Chondrocyte (in vitro differentiated cells): Measurements from ENCODE around the gene PRRX2. TPM values are rescaled to one million over a fixed set of nuclear protein-coding genes. Genes with fewer than 3 reads are reported as not detected.
A peak's percentile ranks its signal among the peaks of the same experiment; 100 is the strongest.

Experiments used
- DNase-seq: peaks from one replicate; pipeline ENCODE4 v3.0.0; 2021; ENCODE audit warnings: mixed read lengths, low spot score
- H3K27ac Mint-ChIP-seq: one replicate; pipeline ENCODE4 v1.8.0; 2021; ENCODE audit warnings: mild to moderate bottlenecking, moderate library complexity, mixed read lengths; ENCODE audit not compliant: unreplicated experiment
- H3K27me3 Mint-ChIP-seq: 2 replicates; pipeline ENCODE4 v1.8.0; 2021; ENCODE audit warnings: low read depth, mixed read lengths
- H3K36me3 Mint-ChIP-seq: 2 replicates; pipeline ENCODE4 v1.8.0; 2021; ENCODE audit warnings: low read depth, mixed read lengths
- H3K4me1 Mint-ChIP-seq: 2 replicates; pipeline ENCODE4 v1.8.0; 2021; ENCODE audit warnings: low read depth, mild to moderate bottlenecking, mixed read lengths
- H3K4me3 Mint-ChIP-seq: one replicate; pipeline ENCODE4 v1.8.0; 2021; ENCODE audit warnings: mild to moderate bottlenecking, moderate library complexity, mixed read lengths; ENCODE audit not compliant: unreplicated experiment
- H3K9me3 Mint-ChIP-seq: 2 replicates; pipeline ENCODE4 v1.8.0; 2021; ENCODE audit warnings: low read depth, mixed read lengths
- total RNA-seq: library from RNA; stranded (reverse); gene quantifications from 3 replicates; pipeline ENCODE4 v1.2.1, GENCODE V29; 2021
- TF ChIP-seq, protein P1 (sequence below): fragments of 200-600 bp; sonication (generic); IDR thresholded peaks from 2 replicates; pipeline ENCODE4 v1.5.0; 2021; ENCODE audit warnings: antibody characterized with exemption, mild to moderate bottlenecking, moderate library complexity

Gene PRRX2
- total RNA-seq, 1 donor from 2014 or later, result 5.7 TPM

- Mint-ChIP-seq H3K27ac (no peak overlapping the region), H3K9me3 (no peaks in the 10 kb centered on the region), H3K4me3 (no peak overlapping the region), H3K36me3 (no peaks in the 10 kb centered on the region), H3K27me3 (peaks cover 25% of the 10 kb centered on the region), H3K4me1 (peaks cover 5% of the 10 kb centered on the region)
- no peak for DNase-seq
- TF ChIP-seq, protein P1, sequence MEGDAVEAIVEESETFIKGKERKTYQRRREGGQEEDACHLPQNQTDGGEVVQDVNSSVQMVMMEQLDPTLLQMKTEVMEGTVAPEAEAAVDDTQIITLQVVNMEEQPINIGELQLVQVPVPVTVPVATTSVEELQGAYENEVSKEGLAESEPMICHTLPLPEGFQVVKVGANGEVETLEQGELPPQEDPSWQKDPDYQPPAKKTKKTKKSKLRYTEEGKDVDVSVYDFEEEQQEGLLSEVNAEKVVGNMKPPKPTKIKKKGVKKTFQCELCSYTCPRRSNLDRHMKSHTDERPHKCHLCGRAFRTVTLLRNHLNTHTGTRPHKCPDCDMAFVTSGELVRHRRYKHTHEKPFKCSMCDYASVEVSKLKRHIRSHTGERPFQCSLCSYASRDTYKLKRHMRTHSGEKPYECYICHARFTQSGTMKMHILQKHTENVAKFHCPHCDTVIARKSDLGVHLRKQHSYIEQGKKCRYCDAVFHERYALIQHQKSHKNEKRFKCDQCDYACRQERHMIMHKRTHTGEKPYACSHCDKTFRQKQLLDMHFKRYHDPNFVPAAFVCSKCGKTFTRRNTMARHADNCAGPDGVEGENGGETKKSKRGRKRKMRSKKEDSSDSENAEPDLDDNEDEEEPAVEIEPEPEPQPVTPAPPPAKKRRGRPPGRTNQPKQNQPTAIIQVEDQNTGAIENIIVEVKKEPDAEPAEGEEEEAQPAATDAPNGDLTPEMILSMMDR, result no peak
Measured at GRCh38 chr9:129732946-129733631, 67.6 kb downstream of the PRRX2 start.

GRCh38 chr9:129733632-129733953 lies 68.1 kb downstream of the PRRX2 start:
- no peaks in the 10 kb centered on the region for H3K9me3 Mint-ChIP-seq
- H3K36me3 Mint-ChIP-seq, result no peaks in the 10 kb centered on the region
- H3K27ac Mint-ChIP-seq, result no peak overlapping the region
- H3K4me3 Mint-ChIP-seq, result no peak overlapping the region
- no peak for DNase-seq
- peaks cover 25% of the 10 kb centered on the region for H3K27me3 Mint-ChIP-seq
- peaks cover 5% of the 10 kb centered on the region for H3K4me1 Mint-ChIP-seq
- TF ChIP-seq, protein P1, result no peak

DNA sequence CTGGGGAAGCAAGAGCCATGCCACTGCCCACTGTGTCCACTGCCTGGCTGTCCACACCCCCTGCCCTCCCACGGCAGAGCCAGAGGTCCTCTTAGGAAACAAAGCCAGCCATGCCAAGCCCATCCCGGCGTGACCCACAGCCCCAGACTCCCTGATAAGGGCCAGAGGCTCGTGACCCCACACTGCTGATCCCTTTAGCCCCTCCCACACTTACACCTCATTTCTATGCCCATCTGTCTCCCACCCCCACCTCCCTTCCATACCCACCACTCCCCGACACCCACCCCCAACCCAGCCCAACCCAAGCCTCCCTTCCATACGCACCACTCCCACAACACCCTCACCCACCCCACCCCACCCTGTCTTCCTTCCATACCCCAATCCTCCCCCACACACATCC lies 70.1 kb downstream of the PRRX2 start:
- Mint-ChIP-seq H3K27me3 (peaks cover 17% of the 10 kb centered on the region), H3K9me3 (no peaks in the 10 kb centered on the region), H3K36me3 (no peaks in the 10 kb centered on the region), H3K27ac (no peak overlapping the region), H3K4me3 (no peak overlapping the region), H3K4me1 (peaks cover 5% of the 10 kb centered on the region)
- TF ChIP-seq, protein P1, result no peak
- DNase-seq, result no peak

DNA sequence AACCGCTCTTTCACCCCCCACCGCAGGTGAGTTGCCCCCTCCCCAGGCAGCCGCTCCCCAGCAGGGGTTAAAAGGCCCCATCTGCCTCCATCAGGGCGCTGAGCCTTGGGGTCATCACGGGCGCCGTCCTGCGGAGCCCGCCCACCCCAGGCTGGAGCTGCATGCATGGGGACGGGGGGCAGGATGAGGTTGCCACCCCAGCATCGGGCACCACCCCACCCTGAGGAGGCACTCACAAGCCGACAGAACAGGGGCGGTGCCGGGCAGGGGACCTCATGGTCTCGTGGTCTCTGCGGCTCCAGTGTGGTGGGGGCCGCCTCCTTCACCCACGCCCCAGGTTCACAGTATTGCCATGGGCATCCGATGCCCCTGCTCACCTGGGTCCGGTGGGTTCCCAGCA lies 70.9 kb downstream of the PRRX2 start:
- Mint-ChIP-seq H3K4me3 (no peak overlapping the region), H3K27ac (no peak overlapping the region), H3K4me1 (peaks cover 5% of the 10 kb centered on the region), H3K27me3 (peaks cover 12% of the 10 kb centered on the region), H3K36me3 (no peaks in the 10 kb centered on the region), H3K9me3 (no peaks in the 10 kb centered on the region)
- no peak for DNase-seq
- TF ChIP-seq, protein P1, result no peak

DNA sequence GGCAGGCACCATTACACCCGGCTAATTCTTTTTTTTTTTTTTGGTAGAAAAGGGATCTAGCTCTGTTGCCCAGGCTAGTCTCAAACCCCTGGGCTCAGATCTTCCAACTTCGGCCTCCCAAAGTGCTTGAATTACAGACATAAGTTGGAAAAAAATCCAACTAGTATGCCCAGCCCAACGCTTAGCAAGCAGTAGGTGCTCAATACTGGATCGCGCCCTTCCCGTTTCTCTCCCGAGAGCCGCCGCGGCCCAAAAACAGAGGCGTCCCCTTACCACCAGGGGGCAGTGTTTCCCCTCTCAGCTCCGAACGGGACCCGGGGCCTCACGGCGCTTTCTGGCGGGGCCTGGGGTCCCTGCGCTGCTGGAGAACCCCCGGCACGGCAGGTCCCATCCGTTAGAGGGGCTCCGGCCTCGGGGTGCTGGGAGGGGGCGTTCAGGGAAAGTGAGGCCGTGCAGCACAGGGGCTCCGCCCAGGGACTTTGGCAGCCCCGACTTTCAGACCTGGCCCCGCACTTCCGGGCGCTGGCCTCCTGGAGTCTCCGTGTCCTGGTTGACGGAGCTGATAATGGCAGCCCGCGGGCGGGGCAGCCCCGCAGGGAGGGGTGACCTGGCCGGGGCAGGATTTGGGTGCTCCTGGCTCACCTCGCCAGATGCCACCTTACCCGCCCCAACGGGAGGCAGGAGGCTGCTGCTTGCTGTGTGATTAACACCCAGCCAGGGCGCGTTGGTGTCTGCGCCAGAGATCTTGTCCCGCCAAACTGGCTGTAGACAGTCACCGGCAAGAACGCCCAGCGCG lies 72.2 kb downstream of the PRRX2 start:
- no peaks in the 10 kb centered on the region for H3K9me3 Mint-ChIP-seq
- peak overlapping the region; percentile 55 for H3K4me3 Mint-ChIP-seq
- H3K36me3 Mint-ChIP-seq, result no peaks in the 10 kb centered on the region
- no peak for DNase-seq
- TF ChIP-seq, protein P1, result peak; percentile 99
- H3K27me3 Mint-ChIP-seq, result peaks cover under 1% of the 10 kb centered on the region
- peaks cover 9% of the 10 kb centered on the region for H3K4me1 Mint-ChIP-seq
- no peak overlapping the region for H3K27ac Mint-ChIP-seq
